ENCODE results near the gene BCL2L12.
"Not testable (repeated sequence)": the region's sequence is repeated elsewhere in the genome, so short reads cannot be mapped to it uniquely, and the experiment has no call there.

Gene BCL2L12

DNA sequence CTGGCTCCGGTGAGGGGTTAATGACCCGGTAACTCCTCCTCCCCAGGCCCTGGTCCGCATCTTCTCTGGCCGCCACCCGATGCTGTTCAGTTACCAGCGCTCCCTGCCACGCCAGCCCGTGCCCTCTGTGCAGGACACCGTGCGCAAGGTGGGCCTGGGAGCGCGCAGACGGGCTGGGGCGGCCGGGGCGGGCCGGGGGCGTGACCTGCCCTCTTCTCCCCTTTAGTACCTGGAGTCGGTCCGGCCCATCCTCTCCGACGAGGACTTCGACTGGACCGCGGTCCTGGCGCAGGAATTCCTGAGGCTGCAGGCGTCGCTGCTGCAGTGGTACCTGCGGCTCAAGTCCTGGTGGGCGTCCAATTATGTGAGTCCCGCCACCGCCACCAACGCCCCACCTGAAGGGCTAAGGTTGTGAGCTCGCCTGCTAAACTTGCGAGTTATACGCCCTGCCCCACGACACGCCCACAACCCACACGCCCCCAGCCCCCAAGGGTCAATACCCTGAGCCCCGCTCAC, 35.6 kb downstream of the BCL2L12 start:
- Histone ChIP-seq H3K9me3 (ENCODE audit: control insufficient read depth, insufficient read depth, low read length) (no peaks in the 10 kb centered on the region), H3K9ac (ENCODE audit: low read depth, low read length) (no peak overlapping the region), H3K27me3 (ENCODE audit: control insufficient read depth, insufficient read depth, low read length) (no peaks in the 10 kb centered on the region; the same call in 1 of the 2 replicates), H3K27ac (ENCODE audit: low read depth, low read length) (no peak overlapping the region), H3K4me1 (ENCODE audit: control insufficient read depth, insufficient read depth, low read length) (no peaks in the 10 kb centered on the region), H3K4me3 (ENCODE audit: low read depth, low read length) (peak overlapping the region; percentile 50; the same call in 1 of the 2 replicates), H3K36me3 (ENCODE audit: control insufficient read depth, insufficient read depth, low read length) (0 out of 2 replicates have a peak, but pooled peaks cover 2% of the 10 kb centered on the region)

DNA sequence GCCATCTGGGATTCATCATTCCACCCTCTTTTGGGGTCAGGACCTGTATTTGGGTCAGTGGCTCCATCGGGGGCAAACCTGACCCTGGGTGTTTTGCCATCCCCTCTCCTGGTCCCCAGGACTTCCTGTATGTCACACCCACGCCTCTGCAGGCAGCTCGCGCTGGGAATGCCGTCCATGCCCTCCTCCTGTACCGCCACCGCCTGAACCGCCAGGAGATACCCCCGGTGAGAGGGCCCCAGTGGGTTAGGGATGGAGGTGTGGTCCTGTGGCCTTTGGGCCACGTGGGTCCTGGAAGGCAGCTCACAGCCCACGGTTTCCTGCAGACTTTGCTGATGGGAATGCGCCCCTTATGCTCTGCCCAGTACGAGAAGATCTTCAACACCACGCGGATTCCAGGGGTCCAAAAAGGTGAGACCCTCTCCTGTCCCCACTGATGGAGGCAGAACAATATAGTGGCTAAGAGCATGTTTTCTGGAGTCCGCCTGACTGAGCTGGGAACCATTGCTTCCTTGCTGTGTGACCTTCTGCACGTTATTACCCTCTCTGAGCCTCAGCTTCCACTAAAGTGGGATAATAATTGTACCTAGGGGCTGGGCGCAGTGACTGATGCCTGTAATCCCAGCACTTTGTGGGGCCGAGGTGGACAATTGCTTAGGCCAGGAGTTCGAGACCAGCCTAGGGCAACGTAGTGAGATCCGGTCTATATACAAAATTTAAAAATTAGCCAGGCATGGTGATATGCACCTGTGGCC, 39.3 kb downstream of the BCL2L12 start:
- H3K9me3 ChIP-seq (ENCODE audit: control insufficient read depth, insufficient read depth, low read length) = no peaks in the 10 kb centered on the region
- no peak overlapping the region for H3K4me3 ChIP-seq (ENCODE audit: low read depth, low read length)
- no peaks in the 10 kb centered on the region for H3K4me1 ChIP-seq (ENCODE audit: control insufficient read depth, insufficient read depth, low read length)
- no peak overlapping the region for H3K9ac ChIP-seq (ENCODE audit: low read depth, low read length)
- 0 out of 2 replicates have a peak, but pooled peaks cover 2% of the 10 kb centered on the region for H3K36me3 ChIP-seq (ENCODE audit: control insufficient read depth, insufficient read depth, low read length)
- H3K27ac ChIP-seq (ENCODE audit: low read depth, low read length) = no peak overlapping the region
- no peaks in the 10 kb centered on the region; the same call in 1 of the 2 replicates for H3K27me3 ChIP-seq (ENCODE audit: control insufficient read depth, insufficient read depth, low read length)

DNA sequence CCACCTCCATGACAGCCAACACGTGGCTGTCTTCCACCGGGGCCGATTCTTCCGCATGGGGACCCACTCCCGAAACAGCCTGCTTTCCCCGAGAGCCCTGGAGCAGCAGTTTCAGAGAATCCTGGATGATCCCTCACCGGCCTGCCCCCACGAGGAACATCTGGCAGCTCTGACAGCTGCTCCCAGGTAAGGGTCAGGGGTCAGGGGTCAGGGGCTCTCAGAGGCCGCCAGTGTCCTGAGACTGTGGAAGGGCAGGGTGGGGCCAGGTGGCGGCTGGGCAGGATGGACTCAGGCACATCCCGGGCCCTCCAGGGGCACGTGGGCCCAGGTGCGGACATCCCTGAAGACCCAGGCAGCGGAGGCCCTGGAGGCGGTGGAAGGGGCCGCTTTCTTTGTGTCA, 40.2 kb downstream of the BCL2L12 start:
- Histone ChIP-seq H3K36me3 (ENCODE audit: control insufficient read depth, insufficient read depth, low read length) (0 out of 2 replicates have a peak, but pooled peaks cover 6% of the 10 kb centered on the region), H3K4me3 (ENCODE audit: low read depth, low read length) (no peak overlapping the region), H3K27me3 (ENCODE audit: control insufficient read depth, insufficient read depth, low read length) (no peaks in the 10 kb centered on the region), H3K9ac (ENCODE audit: low read depth, low read length) (no peak overlapping the region), H3K4me1 (ENCODE audit: control insufficient read depth, insufficient read depth, low read length) (no peaks in the 10 kb centered on the region), H3K9me3 (ENCODE audit: control insufficient read depth, insufficient read depth, low read length) (no peaks in the 10 kb centered on the region), H3K27ac (ENCODE audit: low read depth, low read length) (no peak overlapping the region)

DNA sequence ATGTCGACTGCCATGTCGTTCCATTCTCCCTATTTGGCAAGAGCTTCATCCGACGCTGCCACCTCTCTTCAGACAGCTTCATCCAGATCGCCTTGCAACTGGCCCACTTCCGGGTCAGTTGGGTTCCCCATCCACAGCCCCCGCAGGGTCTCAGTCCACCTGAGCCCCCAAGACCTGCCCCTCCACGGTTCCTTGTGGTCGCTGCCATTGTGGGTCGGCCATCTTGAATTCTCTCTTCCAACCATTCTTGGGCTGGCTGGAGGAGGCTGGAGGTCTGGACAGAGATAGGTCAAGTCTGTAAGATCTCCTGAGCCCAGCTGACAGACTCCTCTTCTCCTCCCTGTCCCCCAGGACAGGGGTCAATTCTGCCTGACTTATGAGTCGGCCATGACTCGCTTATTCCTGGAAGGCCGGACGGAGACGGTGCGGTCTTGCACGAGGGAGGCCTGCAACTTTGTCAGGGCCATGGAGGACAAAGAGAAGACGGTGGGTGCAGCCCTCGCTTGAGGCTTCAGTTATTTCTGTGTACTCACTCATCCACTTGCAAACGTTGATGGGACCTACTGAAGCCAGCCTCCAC, 44.7 kb downstream of the BCL2L12 start:
- H3K9ac ChIP-seq (ENCODE audit: low read depth, low read length) = no peak overlapping the region
- no peaks in the 10 kb centered on the region for H3K27me3 ChIP-seq (ENCODE audit: control insufficient read depth, insufficient read depth, low read length)
- no peaks in the 10 kb centered on the region for H3K9me3 ChIP-seq (ENCODE audit: control insufficient read depth, insufficient read depth, low read length)
- no peak overlapping the region for H3K4me3 ChIP-seq (ENCODE audit: low read depth, low read length)
- 0 out of 2 replicates have a peak, but pooled peaks cover 5% of the 10 kb centered on the region for H3K36me3 ChIP-seq (ENCODE audit: control insufficient read depth, insufficient read depth, low read length)
- no peak overlapping the region for H3K27ac ChIP-seq (ENCODE audit: low read depth, low read length)
- H3K4me1 ChIP-seq (ENCODE audit: control insufficient read depth, insufficient read depth, low read length) = no peaks in the 10 kb centered on the region

DNA sequence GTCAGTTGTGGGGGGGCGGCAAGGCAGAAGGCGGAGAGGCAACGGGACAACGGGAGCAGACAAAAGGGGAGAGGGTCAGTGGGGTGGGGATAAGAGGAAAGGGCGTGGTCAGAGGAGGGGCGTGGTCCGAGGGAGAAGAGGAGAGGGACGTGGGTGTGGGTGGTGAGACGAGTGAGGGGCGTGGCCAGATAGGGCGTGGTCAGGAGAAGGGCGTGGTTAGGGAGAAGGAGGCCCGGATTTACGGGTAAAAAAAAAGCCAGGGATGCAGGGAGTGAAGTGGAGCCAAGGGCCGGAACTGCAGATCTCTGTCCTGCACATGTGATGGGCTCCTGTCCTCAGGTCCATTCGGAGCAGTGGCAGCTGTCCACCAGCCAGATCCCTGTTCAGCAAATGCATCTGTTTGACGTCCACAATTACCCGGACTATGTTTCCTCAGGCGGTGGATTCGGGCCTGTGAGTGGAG, 46.7 kb downstream of the BCL2L12 start:
- Histone ChIP-seq H3K27ac (ENCODE audit: low read depth, low read length) (no peak overlapping the region), H3K36me3 (ENCODE audit: control insufficient read depth, insufficient read depth, low read length) (0 out of 2 replicates have a peak, but pooled peaks cover 3% of the 10 kb centered on the region), H3K4me3 (ENCODE audit: low read depth, low read length) (no peak overlapping the region), H3K27me3 (ENCODE audit: control insufficient read depth, insufficient read depth, low read length) (no peaks in the 10 kb centered on the region), H3K9me3 (ENCODE audit: control insufficient read depth, insufficient read depth, low read length) (no peaks in the 10 kb centered on the region), H3K9ac (ENCODE audit: low read depth, low read length) (no peak overlapping the region), H3K4me1 (ENCODE audit: control insufficient read depth, insufficient read depth, low read length) (no peaks in the 10 kb centered on the region)

DNA sequence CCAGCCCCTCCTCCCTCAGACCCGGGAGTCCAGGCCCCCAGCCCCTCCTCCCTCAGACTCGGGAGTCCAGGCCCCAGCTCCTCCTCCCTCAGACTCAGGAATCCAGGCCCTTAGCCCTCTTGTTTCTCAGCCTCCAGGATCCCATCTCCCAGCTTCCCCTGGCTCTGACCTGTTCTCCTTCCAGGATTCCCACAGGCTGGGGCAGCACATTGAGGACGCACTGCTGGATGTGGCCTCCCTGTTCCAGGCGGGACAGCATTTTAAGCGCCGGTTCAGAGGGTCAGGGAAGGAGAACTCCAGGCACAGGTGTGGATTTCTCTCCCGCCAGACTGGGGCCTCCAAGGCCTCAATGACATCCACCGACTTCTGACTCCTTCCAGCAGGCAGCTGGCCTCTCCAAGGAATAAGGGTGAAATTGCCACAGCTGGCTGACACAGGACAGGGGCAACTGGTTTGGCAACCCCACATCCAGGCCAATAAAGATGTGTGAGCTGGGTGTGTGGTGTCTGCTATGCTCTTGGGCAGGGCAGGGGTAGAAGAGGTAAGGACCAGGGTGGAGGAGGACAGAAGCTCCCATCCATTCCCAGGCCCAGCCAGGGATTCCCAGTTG, 47.6 kb downstream of the BCL2L12 start:
- no peak overlapping the region for H3K9ac ChIP-seq (ENCODE audit: low read depth, low read length)
- H3K36me3 ChIP-seq (ENCODE audit: control insufficient read depth, insufficient read depth, low read length) = 0 out of 2 replicates have a peak, but pooled peaks cover 3% of the 10 kb centered on the region
- H3K9me3 ChIP-seq (ENCODE audit: control insufficient read depth, insufficient read depth, low read length) = no peaks in the 10 kb centered on the region
- no peaks in the 10 kb centered on the region for H3K27me3 ChIP-seq (ENCODE audit: control insufficient read depth, insufficient read depth, low read length)
- no peak overlapping the region for H3K27ac ChIP-seq (ENCODE audit: low read depth, low read length)
- no peak overlapping the region for H3K4me3 ChIP-seq (ENCODE audit: low read depth, low read length)
- no peaks in the 10 kb centered on the region for H3K4me1 ChIP-seq (ENCODE audit: control insufficient read depth, insufficient read depth, low read length)

DNA sequence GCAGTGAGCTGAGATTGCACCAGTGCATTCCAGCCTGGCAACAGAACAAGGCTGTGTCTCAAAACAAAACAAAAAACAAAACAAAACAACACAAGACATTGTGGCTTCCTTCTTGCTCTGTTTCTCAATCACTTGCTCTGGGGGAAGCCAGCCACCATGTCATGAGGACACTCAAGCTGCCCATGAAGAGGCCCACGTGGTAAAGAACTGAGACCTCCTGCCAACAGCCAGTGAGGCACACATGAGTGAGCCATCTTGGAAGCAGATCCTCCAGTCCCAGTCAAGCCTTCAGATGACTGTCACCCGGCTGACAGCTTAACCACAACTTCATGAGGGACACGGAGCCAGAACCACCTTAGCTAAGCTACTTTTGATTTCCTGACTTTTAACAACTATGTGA, 50.4 kb downstream of the BCL2L12 start:
- H3K27ac ChIP-seq (ENCODE audit: low read depth, low read length) = no peak overlapping the region
- H3K4me1 ChIP-seq (ENCODE audit: control insufficient read depth, insufficient read depth, low read length) = no peaks in the 10 kb centered on the region
- no peaks in the 10 kb centered on the region for H3K27me3 ChIP-seq (ENCODE audit: control insufficient read depth, insufficient read depth, low read length)
- no peaks in the 10 kb centered on the region for H3K9me3 ChIP-seq (ENCODE audit: control insufficient read depth, insufficient read depth, low read length)
- H3K36me3 ChIP-seq (ENCODE audit: control insufficient read depth, insufficient read depth, low read length) = no peaks in the 10 kb centered on the region
- H3K4me3 ChIP-seq (ENCODE audit: low read depth, low read length) = no peak overlapping the region
- H3K9ac ChIP-seq (ENCODE audit: low read depth, low read length) = no peak overlapping the region

DNA sequence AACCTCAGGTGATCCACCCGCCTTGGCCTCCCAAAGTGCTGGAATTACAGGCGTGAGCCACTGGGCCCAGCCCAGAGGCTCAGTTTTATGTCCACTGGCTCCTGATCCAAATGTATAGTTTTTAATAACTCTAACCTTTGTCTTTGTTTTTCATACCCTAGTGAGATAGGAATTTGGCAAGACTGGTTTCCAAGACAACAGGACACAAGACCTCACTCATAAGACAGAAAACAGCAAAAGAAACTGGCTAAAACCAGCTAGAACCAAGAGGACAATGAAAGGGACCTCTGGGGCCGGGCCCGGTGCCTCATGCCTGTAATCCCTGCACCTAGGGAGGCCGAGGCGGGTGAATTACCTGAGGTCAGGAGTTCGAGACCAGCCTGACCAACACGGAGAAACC, 52.8 kb downstream of the BCL2L12 start:
- Histone ChIP-seq H3K36me3 (ENCODE audit: control insufficient read depth, insufficient read depth, low read length) (no peaks in the 10 kb centered on the region), H3K27ac (ENCODE audit: low read depth, low read length) (no peak overlapping the region), H3K9me3 (ENCODE audit: control insufficient read depth, insufficient read depth, low read length) (no peaks in the 10 kb centered on the region), H3K27me3 (ENCODE audit: control insufficient read depth, insufficient read depth, low read length) (no peaks in the 10 kb centered on the region), H3K9ac (ENCODE audit: low read depth, low read length) (no peak overlapping the region), H3K4me1 (ENCODE audit: control insufficient read depth, insufficient read depth, low read length) (no peaks in the 10 kb centered on the region), H3K4me3 (ENCODE audit: low read depth, low read length) (no peak overlapping the region)

DNA sequence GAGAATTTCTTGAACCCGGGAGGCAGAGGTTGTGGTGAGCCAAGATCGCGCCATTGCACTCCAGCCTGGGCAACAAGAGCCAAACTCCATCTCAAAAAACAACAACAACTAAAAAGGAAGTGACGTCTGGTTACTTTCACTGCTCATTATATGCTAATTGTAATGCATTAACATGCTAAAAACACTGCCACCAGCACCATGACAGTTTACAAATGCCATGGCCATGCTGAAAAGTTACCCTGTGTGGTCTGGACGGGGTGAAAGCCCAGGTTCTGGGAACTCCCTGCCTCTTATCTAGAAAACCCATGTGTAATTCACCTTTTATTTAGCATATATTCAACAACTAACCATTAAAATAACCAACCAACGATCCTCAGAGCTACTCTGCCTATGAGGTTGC, 53.3 kb downstream of the BCL2L12 start:
- Histone ChIP-seq H3K27ac (ENCODE audit: low read depth, low read length) (no peak overlapping the region), H3K9ac (ENCODE audit: low read depth, low read length) (no peak overlapping the region), H3K36me3 (ENCODE audit: control insufficient read depth, insufficient read depth, low read length) (no peaks in the 10 kb centered on the region)

DNA sequence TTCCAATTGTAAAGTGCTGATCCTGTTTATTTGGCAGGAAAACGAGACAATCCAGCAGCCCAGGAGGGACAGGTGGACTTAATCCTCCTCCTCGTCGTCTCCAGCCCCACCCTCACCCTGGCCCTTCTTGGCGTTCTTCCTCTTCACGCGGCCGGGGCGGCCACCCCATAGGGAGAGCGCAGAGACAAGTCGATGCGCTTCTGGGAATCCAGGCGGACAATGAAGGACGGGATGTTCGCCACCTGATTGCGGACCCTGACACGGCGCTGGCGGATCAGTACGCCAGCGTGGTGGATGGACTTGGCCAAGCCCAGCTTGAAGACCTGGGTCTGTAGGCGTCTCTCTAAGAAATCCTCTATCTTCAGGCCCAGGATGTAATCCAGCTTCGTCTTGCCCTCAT, 53.7 kb downstream of the BCL2L12 start:
- not testable (repeated sequence) for H3K4me3 ChIP-seq (ENCODE audit: low read depth, low read length); H3K27me3 ChIP-seq (ENCODE audit: control insufficient read depth, insufficient read depth, low read length); H3K9ac ChIP-seq (ENCODE audit: low read depth, low read length); H3K36me3 ChIP-seq (ENCODE audit: control insufficient read depth, insufficient read depth, low read length); H3K4me1 ChIP-seq (ENCODE audit: control insufficient read depth, insufficient read depth, low read length); H3K27ac ChIP-seq (ENCODE audit: low read depth, low read length); H3K9me3 ChIP-seq (ENCODE audit: control insufficient read depth, insufficient read depth, low read length)

More for the DNA sequence above, 53.3 kb downstream of the BCL2L12 start:
- no peaks in the 10 kb centered on the region for H3K4me1 ChIP-seq (ENCODE audit: control insufficient read depth, insufficient read depth, low read length)
- no peak overlapping the region for H3K4me3 ChIP-seq (ENCODE audit: low read depth, low read length)
- no peaks in the 10 kb centered on the region for H3K9me3 ChIP-seq (ENCODE audit: control insufficient read depth, insufficient read depth, low read length)
- no peaks in the 10 kb centered on the region for H3K27me3 ChIP-seq (ENCODE audit: control insufficient read depth, insufficient read depth, low read length)

Measured in HUES48 (cell line).